Colonic mucosa (tissue), 4 donors: ENCODE measurements around the gene COL23A1. TPM values are rescaled to one million over a fixed set of nuclear protein-coding genes. Genes with fewer than 3 reads are reported as not detected.
"Not testable (repeated sequence)": the region's sequence is repeated elsewhere in the genome, so short reads cannot be mapped to it uniquely, and the experiment has no call there.

ENCODE experiments used
- DNase-seq: peaks from one replicate; pipeline ENCODE4 v3.0.0-alpha.2; 2020
- H3K27ac ChIP-seq: fragments of 200-600 bp; one replicate; pipeline ENCODE4 v1.8.0; 2021
- H3K27me3 ChIP-seq: fragments of 200-600 bp; one replicate; pipeline ENCODE4 v1.8.0; 2021
- H3K36me3 ChIP-seq: fragments of 200-600 bp; one replicate; pipeline ENCODE4 v1.8.0; 2021
- H3K4me1 ChIP-seq: fragments of 200-600 bp; one replicate; pipeline ENCODE4 v1.8.0; 2021; ENCODE audit warnings: mild to moderate bottlenecking
- H3K4me3 ChIP-seq: fragments of 200-600 bp; one replicate; pipeline ENCODE4 v1.8.0; 2021
- H3K9ac ChIP-seq, 2 donors: one replicate each; pipeline ENCODE4 v1.7.0; 2013; ENCODE audit warnings: control low read depth in 2 of 2, low read depth in 2 of 2, low read length in 2 of 2
- H3K9me3 ChIP-seq: fragments of 200-600 bp; one replicate; pipeline ENCODE4 v1.8.0; 2021
- intact Hi-C: fragments of 100-400 bp; cut with DNase I; formaldehyde crosslinking; loops from one replicate; pipeline ENCODE4 v1.14.1; 2022
- total RNA-seq, 2 donors: library from RNA; stranded (reverse); fragmentation: NEBNext Ultra II Directional in 1 of 2; extraction: Animal tissue kit (Norgen Biotek cat#: 25700) in 1 of 2; gene quantifications; one replicate each; pipeline ENCODE4 v1.2.1, GENCODE V29; 2021
- TF ChIP-seq, protein P1 (sequence below): fragments of 200-600 bp; IDR thresholded peaks from one replicate; pipeline ENCODE4 v1.8.0; 2022; ENCODE audit warnings: antibody characterized with exemption, mild to moderate bottlenecking
- donor health status: healthy.
- donor health status: DM: no; HTN: no; CAD: no.
- donor health status: DM: no; HTN: no; CAD: no.

COL23A1 gene
- total RNA-seq, 2 donors from 2014 or later: 0.37 to 0.49 TPM

- H3K4me3 ChIP-seq: no peak overlapping the region
- no peaks in the 10 kb centered on the region for H3K36me3 ChIP-seq
- no peaks in the 10 kb centered on the region for H3K27me3 ChIP-seq
- no peak for DNase-seq
- H3K9me3 ChIP-seq: no peaks in the 10 kb centered on the region
- intact Hi-C loops: no loop called here
- H3K4me1 ChIP-seq: peaks cover 31% of the 10 kb centered on the region
- H3K27ac ChIP-seq: no peak overlapping the region
- H3K9ac ChIP-seq: peak overlapping the region; percentile 29 to 39
- TF ChIP-seq, protein P1, sequence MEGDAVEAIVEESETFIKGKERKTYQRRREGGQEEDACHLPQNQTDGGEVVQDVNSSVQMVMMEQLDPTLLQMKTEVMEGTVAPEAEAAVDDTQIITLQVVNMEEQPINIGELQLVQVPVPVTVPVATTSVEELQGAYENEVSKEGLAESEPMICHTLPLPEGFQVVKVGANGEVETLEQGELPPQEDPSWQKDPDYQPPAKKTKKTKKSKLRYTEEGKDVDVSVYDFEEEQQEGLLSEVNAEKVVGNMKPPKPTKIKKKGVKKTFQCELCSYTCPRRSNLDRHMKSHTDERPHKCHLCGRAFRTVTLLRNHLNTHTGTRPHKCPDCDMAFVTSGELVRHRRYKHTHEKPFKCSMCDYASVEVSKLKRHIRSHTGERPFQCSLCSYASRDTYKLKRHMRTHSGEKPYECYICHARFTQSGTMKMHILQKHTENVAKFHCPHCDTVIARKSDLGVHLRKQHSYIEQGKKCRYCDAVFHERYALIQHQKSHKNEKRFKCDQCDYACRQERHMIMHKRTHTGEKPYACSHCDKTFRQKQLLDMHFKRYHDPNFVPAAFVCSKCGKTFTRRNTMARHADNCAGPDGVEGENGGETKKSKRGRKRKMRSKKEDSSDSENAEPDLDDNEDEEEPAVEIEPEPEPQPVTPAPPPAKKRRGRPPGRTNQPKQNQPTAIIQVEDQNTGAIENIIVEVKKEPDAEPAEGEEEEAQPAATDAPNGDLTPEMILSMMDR: no peak
These were observed 360.3 kb downstream of the COL23A1 start for GRCh38 chr5:178229861-178230260.

GRCh38 chr5:178229111-178229510 is 361.1 kb downstream of the COL23A1 start:
- H3K27me3 ChIP-seq, DNase-seq, H3K36me3 ChIP-seq, H3K9me3 ChIP-seq, intact Hi-C loops, H3K27ac ChIP-seq, H3K4me3 ChIP-seq, H3K9ac ChIP-seq: not testable (repeated sequence)
- peaks cover 31% of the 10 kb centered on the region for H3K4me1 ChIP-seq

DNA sequence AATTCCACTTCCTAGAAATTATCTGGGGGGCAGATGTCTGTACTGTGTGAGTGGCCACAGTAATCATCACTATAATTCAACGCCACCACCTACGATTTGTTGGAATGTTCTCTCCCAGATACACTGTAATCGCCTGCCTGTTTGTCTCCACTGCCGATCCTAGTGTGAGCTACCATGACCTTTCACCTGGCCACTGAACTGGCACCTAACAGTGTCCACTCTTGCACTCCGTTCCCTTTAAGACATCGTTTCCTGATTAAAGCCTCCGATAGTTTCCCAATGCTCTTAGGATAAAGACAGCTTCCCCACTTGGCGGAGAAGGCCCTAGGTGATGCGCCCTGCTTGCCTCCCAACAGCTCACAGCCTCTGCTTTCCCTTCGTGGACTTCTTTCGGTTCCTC is 361.6 kb downstream of the COL23A1 start:
- no peaks in the 10 kb centered on the region for H3K9me3 ChIP-seq
- no peaks in the 10 kb centered on the region for H3K36me3 ChIP-seq
- peak overlapping the region; percentile 4 for H3K27ac ChIP-seq
- DNase-seq: no peak
- H3K27me3 ChIP-seq: no peaks in the 10 kb centered on the region
- peaks cover 31% of the 10 kb centered on the region for H3K4me1 ChIP-seq
- TF ChIP-seq, protein P1: no peak
- intact Hi-C loops: no loop called here
- H3K9ac ChIP-seq: peak overlapping the region in 1 of 2 donors; percentile 1
- H3K4me3 ChIP-seq: no peak overlapping the region

DNA sequence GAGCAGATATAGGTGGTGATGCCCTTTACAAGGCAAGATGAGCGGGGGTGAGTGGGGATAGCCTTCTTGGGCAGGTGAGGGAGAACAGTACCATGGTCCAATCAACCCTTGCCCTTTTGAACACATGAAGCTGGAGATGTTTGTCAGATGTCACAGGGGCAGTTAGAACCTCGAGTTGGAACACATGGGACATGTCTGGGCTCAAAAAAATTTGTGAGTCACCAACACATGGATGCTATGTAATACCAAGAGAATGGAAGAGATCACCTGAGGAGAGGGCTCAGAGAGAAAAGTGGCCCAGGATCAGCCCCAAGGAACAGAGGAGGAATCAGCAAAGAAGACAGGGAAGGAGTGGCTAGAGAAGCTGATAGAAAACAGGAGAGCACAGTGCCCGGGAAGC is 362.3 kb downstream of the COL23A1 start:
- TF ChIP-seq, protein P1: no peak
- H3K9me3 ChIP-seq: no peaks in the 10 kb centered on the region
- peak overlapping the region; percentile 82 for H3K27ac ChIP-seq

DNA sequence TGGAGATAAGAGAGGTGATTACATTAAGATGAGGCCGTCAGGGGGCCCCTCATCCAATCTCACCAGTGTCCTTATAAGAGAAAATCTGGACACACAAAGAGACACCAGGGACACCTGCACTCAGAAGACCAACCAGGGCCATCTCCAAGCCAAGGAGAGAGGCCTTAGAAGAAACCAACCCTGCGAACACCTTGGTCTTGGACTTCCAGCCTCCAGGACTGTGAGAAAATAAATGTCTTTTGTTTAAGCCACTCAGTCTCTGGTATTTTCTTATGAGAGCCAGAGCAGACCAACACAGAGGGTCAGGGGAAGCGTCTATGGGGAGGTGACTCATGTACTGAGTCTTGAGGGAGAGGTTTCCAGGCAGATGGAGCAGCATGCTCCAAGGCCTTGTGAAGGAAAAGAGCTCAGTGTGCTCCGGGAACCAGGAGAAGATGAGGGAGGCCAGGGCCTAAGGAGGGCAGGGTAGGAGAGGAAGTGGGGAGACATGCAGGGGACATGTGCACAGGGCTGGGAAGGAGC is 363.0 kb downstream of the COL23A1 start:
- Histone ChIP-seq H3K4me1 (peaks cover 31% of the 10 kb centered on the region), H3K27me3 (no peaks in the 10 kb centered on the region), H3K27ac (peak overlapping the region; percentile 82), H3K36me3 (no peaks in the 10 kb centered on the region), H3K9ac (peak overlapping the region in 1 of 2 donors; percentile 52), H3K9me3 (no peaks in the 10 kb centered on the region), H3K4me3 (no peak overlapping the region)
- intact Hi-C loops: no loop called here
- TF ChIP-seq, protein P1: no peak
- DNase-seq: no peak

More for the DNA sequence above, 362.3 kb downstream of the COL23A1 start:
- no peak for DNase-seq
- H3K9ac ChIP-seq: peak overlapping the region in 1 of 2 donors; percentile 52
- no peaks in the 10 kb centered on the region for H3K36me3 ChIP-seq
- peaks cover 31% of the 10 kb centered on the region for H3K4me1 ChIP-seq
- H3K4me3 ChIP-seq: no peak overlapping the region
- intact Hi-C loops: no loop called here
- no peaks in the 10 kb centered on the region for H3K27me3 ChIP-seq

DNA sequence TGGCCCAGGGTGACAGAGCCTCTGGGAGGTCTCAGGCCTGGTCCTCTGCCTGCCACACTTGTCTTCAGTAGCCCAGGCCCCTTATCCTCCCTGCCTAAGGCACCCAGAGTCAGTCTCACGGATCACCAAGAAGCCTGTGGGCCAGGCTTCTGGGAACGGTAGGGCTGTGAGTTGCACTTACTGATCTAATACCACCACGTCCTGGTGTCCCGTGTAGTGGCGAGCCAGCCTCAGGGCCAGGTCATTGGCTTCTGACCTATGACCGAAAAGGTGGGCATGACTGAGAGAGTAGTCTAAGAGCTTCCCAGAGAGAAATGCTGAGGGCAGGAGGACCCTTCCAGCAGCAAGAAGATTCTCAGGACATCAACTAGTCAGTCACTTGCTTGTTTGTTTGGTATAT is 365.0 kb downstream of the COL23A1 start:
- no peak for DNase-seq
- no peaks in the 10 kb centered on the region for H3K9me3 ChIP-seq
- intact Hi-C loops: no loop called here
- TF ChIP-seq, protein P1: no peak
- no peak overlapping the region for H3K27ac ChIP-seq
- H3K4me3 ChIP-seq: no peak overlapping the region
- no peaks in the 10 kb centered on the region for H3K27me3 ChIP-seq
- H3K36me3 ChIP-seq: no peaks in the 10 kb centered on the region
- H3K9ac ChIP-seq: no peak overlapping the region
- H3K4me1 ChIP-seq: peaks cover 18% of the 10 kb centered on the region
